Lower leg skin (tissue), 4 donors: ENCODE results near the gene POSTN. TPM values are rescaled to one million over a fixed set of nuclear protein-coding genes. Genes with fewer than 3 reads are reported as not detected.

Source experiments
- DNase-seq, 2 donors: peaks; one replicate each; pipeline ENCODE4 v3.0.0-alpha.2; 2019; ENCODE audit warnings: low spot score in 2 of 2
- H3K4me3 ChIP-seq: fragments of 200-600 bp; sonication (generic); 2 replicates; pipeline ENCODE4 v1.5.1; 2017; ENCODE audit warnings: mild to moderate bottlenecking, low read depth; ENCODE audit not compliant: poor library complexity, severe bottlenecking
- CTCF ChIP-seq, 3 donors: fragments of 450-650 bp; IDR thresholded peaks; one replicate each; pipeline ENCODE4 v1.5.1; 2016; ENCODE audit warnings: antibody characterized with exemption in 3 of 3, mild to moderate bottlenecking in 3 of 3, moderate library complexity in 2 of 3
- POLR2A ChIP-seq, 2 donors: fragments of 450-650 bp; IDR thresholded peaks; one replicate each; pipeline ENCODE4 v1.6.1; 2016 to 2017; ENCODE audit warnings: antibody characterized with exemption in 2 of 2, mild to moderate bottlenecking in 1 of 2, moderate library complexity in 1 of 2
- WGBS, 2 donors: methylation state at CpG; one replicate each; pipeline ENCODE4 v1.1.5; 2018; 5-methylcytosine and 5-hydroxymethylcytosine counted together
- intact Hi-C: fragments of 100-400 bp; cut with DNase I; formaldehyde crosslinking; loops from one replicate; pipeline ENCODE4 v1.15.0; 2023; ENCODE audit warnings: low total_unique reads
- total RNA-seq, 4 donors: library from RNA; depleted of rRNA; stranded (reverse); fragments of >200 nt; gene quantifications; one replicate each; pipeline ENCODE4 v1.1.0, GENCODE V29; 2016

Gene POSTN
- total RNA-seq, 4 donors from 2014 or later: 113 to 153 (median 138) TPM

- intact Hi-C loops: loop anchor here (10.0 kb wide), 1 partner anchor 497 kb away; the partner anchor contains the start of gene CSNK1A1L
- DNase-seq: no peak
- WGBS, 2 donors: 59 to 61% methylated on average over 3 of the region's 3 CpGs
- no peak for TF ChIP-seq CTCF (IDR thresholded peaks at IDR 0.05)
- H3K4me3 ChIP-seq: no peak overlapping the region
Measured at GRCh38 chr13:37601648-37602440, 3.3 kb upstream of the POSTN start.

GRCh38 chr13:37599519-37599918 lies 951 bp upstream of the POSTN start:
- intact Hi-C loops: no loop called here
- TF ChIP-seq CTCF (IDR thresholded peaks at IDR 0.05) (no peak), POLR2A (IDR thresholded peaks at IDR 0.05) (no peak)
- no peak for DNase-seq
- WGBS, 2 donors: 34 to 48% methylated on average over 2 of the region's 2 CpGs
- H3K4me3 ChIP-seq: no peak overlapping the region

GRCh38 chr13:37597477-37598025 lies 1.0 kb downstream of the POSTN start:
- DNase-seq: no peak
- H3K4me3 ChIP-seq: no peak overlapping the region
- WGBS, 2 donors: 32 to 33% methylated on average over 2 of the region's 2 CpGs
- TF ChIP-seq CTCF (IDR thresholded peaks at IDR 0.05) (no peak), POLR2A (IDR thresholded peaks at IDR 0.05) (no peak)
- intact Hi-C loops: no loop called here

- H3K4me3 ChIP-seq: no peak overlapping the region
- intact Hi-C loops: no loop called here
- TF ChIP-seq POLR2A (IDR thresholded peaks at IDR 0.05) (no peak), CTCF (IDR thresholded peaks at IDR 0.05) (no peak)
- no peak for DNase-seq
- WGBS, 2 donors: 31 to 32% methylated on average over 3 of the region's 3 CpGs
Measured at GRCh38 chr13:37596805-37597204, 1.8 kb downstream of the POSTN start.

- intact Hi-C loops: no loop called here
- no peak overlapping the region for H3K4me3 ChIP-seq
- no peak for DNase-seq
- TF ChIP-seq CTCF (IDR thresholded peaks at IDR 0.05): no peak
- TF ChIP-seq POLR2A (IDR thresholded peaks at IDR 0.05): no peak
Measured at GRCh38 chr13:37595162-37595561, 3.4 kb downstream of the POSTN start.
